ENCODE results near the gene FTO.

DNA sequence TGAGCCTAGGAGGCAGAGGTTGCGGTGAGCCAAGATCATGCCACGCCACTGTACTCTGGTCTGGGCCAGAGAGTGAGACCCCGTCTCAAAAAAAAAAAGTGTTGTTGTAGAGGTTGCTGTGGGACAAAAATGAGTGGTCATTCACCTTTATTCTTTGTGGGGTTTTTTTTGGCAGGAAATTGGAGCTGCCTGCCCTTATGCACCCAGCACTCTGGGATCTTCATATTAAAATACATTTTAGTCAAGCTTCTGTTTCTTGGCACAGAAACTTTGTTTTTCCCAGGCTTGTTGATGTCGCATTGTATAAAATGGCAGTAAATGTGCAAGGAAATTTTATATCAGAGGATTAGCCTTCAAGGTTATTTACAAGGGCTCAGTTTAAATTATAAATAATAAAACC is 174.3 kb downstream of the FTO start:
- no peak for TF ChIP-seq MXI1 (IDR thresholded peaks at IDR 0.05; ENCODE audit: borderline replicate concordance, low read depth, low read length)
- TF ChIP-seq ZNF274 (CRISPR knock-in tag; IDR thresholded peaks at IDR 0.05): no peak
- TF ChIP-seq CTCF (CRISPR knock-in tag; IDR thresholded peaks at IDR 0.05): no peak
- TF ChIP-seq MZF1 (CRISPR knock-in tag; IDR thresholded peaks at IDR 0.05; ENCODE audit: borderline replicate concordance): no peak
- no peak for TF ChIP-seq ZNF776 (CRISPR knock-in tag; IDR thresholded peaks at IDR 0.05)
- no peak for TF ChIP-seq CHD4 (IDR thresholded peaks at IDR 0.05; ENCODE audit: borderline replicate concordance, low read length)
- TF ChIP-seq ESRRA (CRISPR knock-in tag; IDR thresholded peaks at IDR 0.05; ENCODE audit: low read depth): no peak
- TF ChIP-seq, protein P1, sequence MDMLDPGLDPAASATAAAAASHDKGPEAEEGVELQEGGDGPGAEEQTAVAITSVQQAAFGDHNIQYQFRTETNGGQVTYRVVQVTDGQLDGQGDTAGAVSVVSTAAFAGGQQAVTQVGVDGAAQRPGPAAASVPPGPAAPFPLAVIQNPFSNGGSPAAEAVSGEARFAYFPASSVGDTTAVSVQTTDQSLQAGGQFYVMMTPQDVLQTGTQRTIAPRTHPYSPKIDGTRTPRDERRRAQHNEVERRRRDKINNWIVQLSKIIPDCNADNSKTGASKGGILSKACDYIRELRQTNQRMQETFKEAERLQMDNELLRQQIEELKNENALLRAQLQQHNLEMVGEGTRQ (IDR thresholded peaks at IDR 0.05; ENCODE audit: low read depth, low read length): no peak
- TF ChIP-seq, protein P1 (CRISPR knock-in tag; IDR thresholded peaks at IDR 0.05; ENCODE audit: borderline replicate concordance): no peak
- no peak for TF ChIP-seq NFRKB (IDR thresholded peaks at IDR 0.05)
- no peak for TF ChIP-seq HMG20A (CRISPR knock-in tag; IDR thresholded peaks at IDR 0.05; ENCODE audit: borderline replicate concordance)
- TF ChIP-seq JUNB (CRISPR knock-in tag; IDR thresholded peaks at IDR 0.05; ENCODE audit: borderline replicate concordance): no peak
- no peak for TF ChIP-seq POLR2AphosphoS5 (IDR thresholded peaks at IDR 0.05; ENCODE audit: low read depth, low read length)
